H9 (cell line): ENCODE data around the gene OR2A2. TPM values are rescaled to one million over a fixed set of nuclear protein-coding genes. Genes with fewer than 3 reads are reported as not detected.
"Not testable (repeated sequence)": the region's sequence is repeated elsewhere in the genome, so short reads cannot be mapped to it uniquely, and the experiment has no call there.

Experiments
- DNase-seq: peaks from one replicate; pipeline ENCODE4 v3.0.0-alpha.2; 2017
- H2AFZ ChIP-seq: one replicate; pipeline ENCODE4 v1.6.1; 2013; ENCODE audit warnings: mild to moderate bottlenecking, low read length, control low read depth, moderate library complexity
- H2AK5ac ChIP-seq: 2 replicates; pipeline ENCODE4 v1.6.1; 2013; ENCODE audit warnings: low read length, control low read depth, mixed read lengths; ENCODE audit not compliant: insufficient read length
- H2BK120ac ChIP-seq: one replicate; pipeline ENCODE4 v1.6.1; 2013; ENCODE audit warnings: low read depth, mild to moderate bottlenecking, low read length, control low read depth, inconsistent platforms; ENCODE audit not compliant: poor library complexity, severe bottlenecking
- H2BK12ac ChIP-seq: 2 replicates; pipeline ENCODE4 v1.6.1; 2013; ENCODE audit warnings: low read length, control low read depth, mixed read lengths, low read depth; ENCODE audit not compliant: insufficient read length
- H2BK15ac ChIP-seq: 2 replicates; pipeline ENCODE4 v1.6.1; 2013; ENCODE audit warnings: low read depth, low read length, control low read depth
- H2BK20ac ChIP-seq: one replicate; pipeline ENCODE4 v1.6.1; 2013; ENCODE audit warnings: low read depth, mild to moderate bottlenecking, low read length, control low read depth, inconsistent platforms; ENCODE audit not compliant: poor library complexity, severe bottlenecking
- H2BK5ac ChIP-seq: 2 replicates; pipeline ENCODE4 v1.6.1; 2013; ENCODE audit warnings: low read length, control low read depth, mixed read lengths; ENCODE audit not compliant: insufficient read length
- H3K14ac ChIP-seq: 2 replicates; pipeline ENCODE4 v1.6.1; 2013; ENCODE audit warnings: low read length, control low read depth; ENCODE audit not compliant: insufficient read depth
- H3K18ac ChIP-seq: 2 replicates; pipeline ENCODE4 v1.6.1; 2013; ENCODE audit warnings: low read depth, mild to moderate bottlenecking, mixed read lengths, low read length, control low read depth; ENCODE audit not compliant: insufficient read length
- H3K23ac ChIP-seq: 2 replicates; pipeline ENCODE4 v1.6.1; 2013; ENCODE audit warnings: low read length, control low read depth, mixed read lengths, low read depth; ENCODE audit not compliant: insufficient read length
- H3K23me2 ChIP-seq: 2 replicates; pipeline ENCODE4 v1.6.1; 2013; ENCODE audit warnings: low read depth, mild to moderate bottlenecking, mixed read lengths, low read length, control low read depth; ENCODE audit not compliant: insufficient read length, poor library complexity, severe bottlenecking
- H3K27ac ChIP-seq: 2 replicates; pipeline ENCODE4 v1.5.1; 2013; ENCODE audit warnings: low read length, control low read depth, mixed read lengths, low read depth; ENCODE audit not compliant: insufficient read length
- H3K27me3 ChIP-seq: 2 replicates; pipeline ENCODE4 v1.6.1; 2013; ENCODE audit warnings: low read length, control low read depth, inconsistent platforms; ENCODE audit not compliant: insufficient read depth
- H3K4ac ChIP-seq: 2 replicates; pipeline ENCODE4 v1.6.1; 2013; ENCODE audit warnings: low read depth, mild to moderate bottlenecking, control low read depth, inconsistent platforms, low read length, moderate library complexity
- H3K4me1 ChIP-seq: 2 replicates; pipeline ENCODE4 v1.6.1; 2013; ENCODE audit warnings: low read length, control low read depth, inconsistent platforms; ENCODE audit not compliant: insufficient read depth
- H3K4me2 ChIP-seq: 2 replicates; pipeline ENCODE4 v1.6.1; 2013; ENCODE audit warnings: low read length, control low read depth, mixed read lengths; ENCODE audit not compliant: insufficient read length, insufficient read depth
- H3K56ac ChIP-seq: 2 replicates; pipeline ENCODE4 v1.6.1; 2013; ENCODE audit warnings: low read depth, mild to moderate bottlenecking, mixed read lengths, low read length, control low read depth; ENCODE audit not compliant: insufficient read length
- H3K79me1 ChIP-seq: 2 replicates; pipeline ENCODE4 v1.6.1; 2013; ENCODE audit warnings: low read depth, mild to moderate bottlenecking, moderate library complexity, low read length, control low read depth, inconsistent platforms; ENCODE audit not compliant: insufficient read depth, poor library complexity, severe bottlenecking
- H3K79me2 ChIP-seq: 2 replicates; pipeline ENCODE4 v1.6.1; 2013; ENCODE audit warnings: low read length, control low read depth, inconsistent platforms; ENCODE audit not compliant: insufficient read depth
- H3K9ac ChIP-seq: 2 replicates; pipeline ENCODE4 v1.6.1; 2013; ENCODE audit warnings: low read length, control low read depth, mixed read lengths; ENCODE audit not compliant: insufficient read length; ENCODE audit errors: extremely low read depth
- H3K9me3 ChIP-seq: one replicate; pipeline ENCODE4 v1.6.1; 2013; ENCODE audit warnings: low read depth, low read length, inconsistent platforms; ENCODE audit not compliant: control insufficient read depth
- H3T11ph ChIP-seq: one replicate; pipeline ENCODE4 v1.6.1; 2013; ENCODE audit warnings: mild to moderate bottlenecking, low read length, control low read depth, inconsistent platforms
- H4K20me1 ChIP-seq: one replicate; pipeline ENCODE4 v1.6.1; 2013; ENCODE audit not compliant: control insufficient read depth, insufficient read length, insufficient read depth
- H4K5ac ChIP-seq: 2 replicates; pipeline ENCODE4 v1.6.1; 2013; ENCODE audit warnings: low read depth, mild to moderate bottlenecking, mixed read lengths, low read length, control low read depth; ENCODE audit not compliant: insufficient read length
- H4K8ac ChIP-seq: replicated peaks from 2 replicates; pipeline ENCODE4 v1.6.1; 2013; ENCODE audit warnings: low read length, control low read depth, mixed read lengths, low read depth; ENCODE audit not compliant: insufficient read length
- H4K91ac ChIP-seq: 2 replicates; pipeline ENCODE4 v1.6.1; 2013; ENCODE audit warnings: low read depth, mild to moderate bottlenecking, moderate library complexity, mixed read lengths, low read length, control low read depth; ENCODE audit not compliant: insufficient read length
- H3K27ac Mint-ChIP-seq, 3 experiments: 2 replicates in 2 of 3; 3 replicates in 1 of 3; pipeline ENCODE4 v1.8.0; 2020 to 2021; ENCODE audit warnings: mixed read lengths in 3 of 3, mild to moderate bottlenecking in 1 of 3, moderate library complexity in 1 of 3
- H3K27me3 Mint-ChIP-seq: 2 replicates; pipeline ENCODE4 v1.8.0; 2021; ENCODE audit warnings: low read depth, mild to moderate bottlenecking, moderate library complexity, mixed read lengths
- H3K36me3 Mint-ChIP-seq, 3 experiments: 2 replicates in 2 of 3; 3 replicates in 1 of 3; pipeline ENCODE4 v1.8.0; 2020 to 2021; ENCODE audit warnings: low read depth in 3 of 3, mixed read lengths in 3 of 3; ENCODE audit not compliant: insufficient read depth in 1 of 3
- H3K4me1 Mint-ChIP-seq, 2 experiments: 2 replicates each; pipeline ENCODE4 v1.8.0; 2020; ENCODE audit warnings: mixed read lengths in 2 of 2
- H3K4me3 Mint-ChIP-seq, 2 experiments: 2 replicates in 1 of 2; 3 replicates in 1 of 2; pipeline ENCODE4 v1.8.0; 2020 to 2021; ENCODE audit warnings: mild to moderate bottlenecking in 2 of 2, mixed read lengths in 2 of 2, moderate library complexity in 1 of 2
- H3K9me3 Mint-ChIP-seq, 2 experiments: 2 replicates in 1 of 2; 3 replicates in 1 of 2; pipeline ENCODE4 v1.8.0; 2020; ENCODE audit warnings: mild to moderate bottlenecking in 2 of 2, mixed read lengths in 2 of 2, moderate library complexity in 1 of 2
- WGBS: extraction: QIAGEN DNeasy Blood & Tissue Kit; methylation state at CpG from one replicate; pipeline ENCODE4 v1.1.7; 2013; ENCODE audit warnings: missing lambda C conversion rate, low lambda C conversion rate, mixed read lengths; ENCODE audit not compliant: insufficient read length; ENCODE audit errors: extremely low coverage; 5-methylcytosine and 5-hydroxymethylcytosine counted together
- total RNA-seq: library from RNA; stranded (reverse); gene quantifications from 2 replicates; pipeline ENCODE4 v1.2.1, GENCODE V29; 2021
- TF ChIP-seq, protein P1 (sequence below): fragments of 200-600 bp; sonication (generic); conservative IDR thresholded peaks from 3 replicates; pipeline ENCODE4 v1.8.0; 2021; ENCODE audit warnings: antibody characterized with exemption, mild to moderate bottlenecking

The OR2A2 gene
- total RNA-seq, 1 experiment from 2014 or later: not detected

DNA sequence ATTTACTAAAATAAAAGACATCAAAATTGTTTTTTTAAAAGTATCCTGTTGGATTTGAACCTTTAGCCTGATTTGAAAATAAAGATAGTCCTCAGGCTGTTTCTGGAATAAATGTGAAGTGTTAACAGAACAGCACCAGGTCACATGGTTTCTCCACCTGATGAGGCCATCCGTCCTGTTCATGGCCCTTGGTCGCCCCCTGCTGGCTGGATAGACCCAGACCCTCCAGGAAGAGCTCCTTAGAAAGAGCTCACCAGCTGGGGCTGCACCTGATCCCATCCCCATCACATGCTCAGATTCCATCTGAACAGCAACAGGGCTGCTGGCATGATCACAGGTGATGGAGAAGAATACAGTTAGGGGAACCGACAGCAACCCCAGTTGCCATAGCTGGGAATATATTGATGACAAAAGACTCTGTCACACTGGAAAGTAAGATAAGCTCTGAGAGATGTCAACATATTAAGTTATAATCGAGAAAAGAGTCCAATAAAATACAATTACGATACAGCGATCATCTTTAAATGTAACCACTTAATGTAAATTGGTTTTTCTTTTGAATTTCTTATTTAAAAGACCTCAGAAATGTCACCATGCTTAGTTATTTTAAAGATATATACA lies 18.4 kb downstream of the OR2A2 start:
- Histone ChIP-seq H3K23ac (no peak overlapping the region), H2BK20ac (no peak overlapping the region), H3K4me2 (no peak overlapping the region), H3K9me3 (no peaks in the 10 kb centered on the region), H3K23me2 (no peaks in the 10 kb centered on the region), H2AK5ac (no peak overlapping the region), H4K5ac (no peak overlapping the region), H4K91ac (no peak overlapping the region), H3T11ph (no peak overlapping the region), H3K4me1 (no peaks in the 10 kb centered on the region), H3K4ac (no peak overlapping the region), H3K27ac (no peak overlapping the region), H3K18ac (no peak overlapping the region), H3K14ac (no peak overlapping the region), H4K20me1 (no peaks in the 10 kb centered on the region), H2AFZ (no peak overlapping the region), H2BK5ac (no peak overlapping the region), H3K79me1 (no peaks in the 10 kb centered on the region), H4K8ac (no peak overlapping the region), H3K9ac (no peak overlapping the region), H3K79me2 (no peaks in the 10 kb centered on the region), H2BK15ac (no peak overlapping the region), H3K27me3 (no peaks in the 10 kb centered on the region), H2BK120ac (no peak overlapping the region), H3K56ac (no peak overlapping the region), H2BK12ac (no peak overlapping the region)
- Mint-ChIP-seq H3K36me3 (no peaks in the 10 kb centered on the region), H3K9me3 (no peaks in the 10 kb centered on the region), H3K4me1 (no peaks in the 10 kb centered on the region), H3K4me3 (no peak overlapping the region), H3K27me3 (no peaks in the 10 kb centered on the region; the same call in 1 of the 2 replicates), H3K27ac (no peak overlapping the region)
- no CpG with 5 or more reads among the region's 6 CpGs for WGBS
- DNase-seq: peak; percentile 94
- TF ChIP-seq, protein P1, sequence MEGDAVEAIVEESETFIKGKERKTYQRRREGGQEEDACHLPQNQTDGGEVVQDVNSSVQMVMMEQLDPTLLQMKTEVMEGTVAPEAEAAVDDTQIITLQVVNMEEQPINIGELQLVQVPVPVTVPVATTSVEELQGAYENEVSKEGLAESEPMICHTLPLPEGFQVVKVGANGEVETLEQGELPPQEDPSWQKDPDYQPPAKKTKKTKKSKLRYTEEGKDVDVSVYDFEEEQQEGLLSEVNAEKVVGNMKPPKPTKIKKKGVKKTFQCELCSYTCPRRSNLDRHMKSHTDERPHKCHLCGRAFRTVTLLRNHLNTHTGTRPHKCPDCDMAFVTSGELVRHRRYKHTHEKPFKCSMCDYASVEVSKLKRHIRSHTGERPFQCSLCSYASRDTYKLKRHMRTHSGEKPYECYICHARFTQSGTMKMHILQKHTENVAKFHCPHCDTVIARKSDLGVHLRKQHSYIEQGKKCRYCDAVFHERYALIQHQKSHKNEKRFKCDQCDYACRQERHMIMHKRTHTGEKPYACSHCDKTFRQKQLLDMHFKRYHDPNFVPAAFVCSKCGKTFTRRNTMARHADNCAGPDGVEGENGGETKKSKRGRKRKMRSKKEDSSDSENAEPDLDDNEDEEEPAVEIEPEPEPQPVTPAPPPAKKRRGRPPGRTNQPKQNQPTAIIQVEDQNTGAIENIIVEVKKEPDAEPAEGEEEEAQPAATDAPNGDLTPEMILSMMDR: peak; percentile 96

DNA sequence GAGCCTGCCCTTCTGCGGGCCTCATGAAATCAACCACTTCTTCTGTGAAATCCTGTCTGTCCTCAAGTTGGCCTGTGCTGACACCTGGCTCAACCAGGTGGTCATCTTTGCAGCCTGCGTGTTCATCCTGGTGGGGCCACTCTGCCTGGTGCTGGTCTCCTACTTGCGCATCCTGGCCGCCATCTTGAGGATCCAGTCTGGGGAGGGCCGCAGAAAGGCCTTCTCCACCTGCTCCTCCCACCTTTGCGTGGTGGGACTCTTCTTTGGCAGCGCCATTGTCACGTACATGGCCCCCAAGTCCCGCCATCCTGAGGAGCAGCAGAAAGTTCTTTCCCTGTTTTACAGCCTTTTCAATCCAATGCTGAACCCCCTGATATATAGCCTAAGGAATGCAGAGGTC lies 20.2 kb downstream of the OR2A2 start:
- not testable (repeated sequence) for H3K14ac ChIP-seq, H2AK5ac ChIP-seq, DNase-seq, H3K79me1 ChIP-seq, H3K36me3 Mint-ChIP-seq, H2BK120ac ChIP-seq, H3K4me2 ChIP-seq, H4K8ac ChIP-seq, H3K27me3 Mint-ChIP-seq, H3K9ac ChIP-seq, H3K23me2 ChIP-seq, H2BK12ac ChIP-seq, H3K4me3 Mint-ChIP-seq, H2AFZ ChIP-seq, H4K20me1 ChIP-seq, H3K79me2 ChIP-seq, H3K4me1 ChIP-seq, H3T11ph ChIP-seq, H3K27me3 ChIP-seq, H3K23ac ChIP-seq, H3K4me1 Mint-ChIP-seq, H3K27ac ChIP-seq, H2BK5ac ChIP-seq, H3K4ac ChIP-seq, H3K9me3 Mint-ChIP-seq, H3K56ac ChIP-seq, H2BK15ac ChIP-seq, H3K18ac ChIP-seq, H4K91ac ChIP-seq, H2BK20ac ChIP-seq, H3K9me3 ChIP-seq, H4K5ac ChIP-seq
- H3K27ac Mint-ChIP-seq: 0 out of 7 replicates have a peak overlapping the region, but pooled peaks of 1 of the 3 experiments have one; percentile 4
- no CpG with 5 or more reads among the region's 9 CpGs for WGBS
